Ovary (tissue), 3 donors: ENCODE results near the gene ANKLE1.

ENCODE experiments used
- POLR2A ChIP-seq: fragments of 450-650 bp; IDR thresholded peaks from one replicate; pipeline ENCODE4 v1.6.1; 2017; ENCODE audit warnings: antibody characterized with exemption, mild to moderate bottlenecking, moderate library complexity
- TF ChIP-seq, protein P1 (sequence below), 3 donors: fragments of 450-650 bp in 2 of 3; fragments of 200-600 bp in 1 of 3; IDR thresholded peaks; one replicate each; pipeline versions ENCODE4 v1.5.1 to v1.8.0; 2016 to 2022; ENCODE audit warnings: antibody characterized with exemption in 3 of 3, mild to moderate bottlenecking in 1 of 3
- donor health status: DM: no; HTN: no; CAD: no.

GRCh38 chr19:17266026-17266425, 15.7 kb upstream of the ANKLE1 start:
- TF ChIP-seq, protein P1, sequence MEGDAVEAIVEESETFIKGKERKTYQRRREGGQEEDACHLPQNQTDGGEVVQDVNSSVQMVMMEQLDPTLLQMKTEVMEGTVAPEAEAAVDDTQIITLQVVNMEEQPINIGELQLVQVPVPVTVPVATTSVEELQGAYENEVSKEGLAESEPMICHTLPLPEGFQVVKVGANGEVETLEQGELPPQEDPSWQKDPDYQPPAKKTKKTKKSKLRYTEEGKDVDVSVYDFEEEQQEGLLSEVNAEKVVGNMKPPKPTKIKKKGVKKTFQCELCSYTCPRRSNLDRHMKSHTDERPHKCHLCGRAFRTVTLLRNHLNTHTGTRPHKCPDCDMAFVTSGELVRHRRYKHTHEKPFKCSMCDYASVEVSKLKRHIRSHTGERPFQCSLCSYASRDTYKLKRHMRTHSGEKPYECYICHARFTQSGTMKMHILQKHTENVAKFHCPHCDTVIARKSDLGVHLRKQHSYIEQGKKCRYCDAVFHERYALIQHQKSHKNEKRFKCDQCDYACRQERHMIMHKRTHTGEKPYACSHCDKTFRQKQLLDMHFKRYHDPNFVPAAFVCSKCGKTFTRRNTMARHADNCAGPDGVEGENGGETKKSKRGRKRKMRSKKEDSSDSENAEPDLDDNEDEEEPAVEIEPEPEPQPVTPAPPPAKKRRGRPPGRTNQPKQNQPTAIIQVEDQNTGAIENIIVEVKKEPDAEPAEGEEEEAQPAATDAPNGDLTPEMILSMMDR (IDR thresholded peaks at IDR 0.05), result no peak
- no peak for TF ChIP-seq POLR2A
